ENCODE data around the gene TRIP4.
A peak's percentile ranks its signal among the peaks of the same experiment; 100 is the strongest.
"Not testable (repeated sequence)": the region's sequence is repeated elsewhere in the genome, so short reads cannot be mapped to it uniquely, and the experiment has no call there.

Gene TRIP4

DNA sequence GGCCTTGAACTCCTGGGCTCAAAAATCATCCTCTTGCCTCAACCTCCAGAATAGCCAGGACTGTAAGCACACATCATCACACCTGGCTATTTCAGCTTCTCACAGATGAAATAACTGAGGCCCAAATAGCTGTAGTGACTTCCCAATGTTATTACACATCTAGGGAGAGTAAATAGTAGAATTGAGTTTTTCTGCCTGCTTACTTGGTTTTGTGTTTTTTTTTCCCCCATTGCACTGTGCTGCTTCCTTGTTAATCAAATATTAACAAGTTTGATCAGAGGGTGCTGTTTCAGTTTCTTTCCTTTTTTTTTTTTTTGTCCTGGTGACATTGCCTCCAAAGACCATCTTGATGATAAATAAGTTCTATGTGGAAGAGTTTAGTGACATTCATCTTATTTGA lies 96.1 kb downstream of the TRIP4 start:
- DNase-seq (ENCODE audit: low spot score): no peak
- no peak for FAIRE-seq

DNA sequence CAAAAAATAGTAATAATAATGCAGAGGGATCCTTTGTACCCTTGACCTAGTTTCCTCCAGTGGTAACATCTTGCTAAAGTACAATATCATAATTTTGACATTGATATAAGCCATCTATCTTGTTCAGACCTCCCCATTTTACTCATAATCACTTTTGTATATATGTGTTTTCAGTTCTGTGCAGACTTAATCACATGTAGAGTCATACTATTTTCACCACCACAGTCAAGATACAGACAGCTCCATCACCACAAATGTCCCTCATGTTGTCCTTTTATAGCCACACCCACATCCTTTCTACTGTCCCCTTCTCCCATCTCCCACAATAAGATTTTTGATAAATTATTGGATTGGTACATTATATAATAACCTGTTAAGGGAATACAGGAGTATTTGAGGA lies 98.2 kb downstream of the TRIP4 start:
- DNase-seq (ENCODE audit: low spot score): no peak
- FAIRE-seq: no peak

DNA sequence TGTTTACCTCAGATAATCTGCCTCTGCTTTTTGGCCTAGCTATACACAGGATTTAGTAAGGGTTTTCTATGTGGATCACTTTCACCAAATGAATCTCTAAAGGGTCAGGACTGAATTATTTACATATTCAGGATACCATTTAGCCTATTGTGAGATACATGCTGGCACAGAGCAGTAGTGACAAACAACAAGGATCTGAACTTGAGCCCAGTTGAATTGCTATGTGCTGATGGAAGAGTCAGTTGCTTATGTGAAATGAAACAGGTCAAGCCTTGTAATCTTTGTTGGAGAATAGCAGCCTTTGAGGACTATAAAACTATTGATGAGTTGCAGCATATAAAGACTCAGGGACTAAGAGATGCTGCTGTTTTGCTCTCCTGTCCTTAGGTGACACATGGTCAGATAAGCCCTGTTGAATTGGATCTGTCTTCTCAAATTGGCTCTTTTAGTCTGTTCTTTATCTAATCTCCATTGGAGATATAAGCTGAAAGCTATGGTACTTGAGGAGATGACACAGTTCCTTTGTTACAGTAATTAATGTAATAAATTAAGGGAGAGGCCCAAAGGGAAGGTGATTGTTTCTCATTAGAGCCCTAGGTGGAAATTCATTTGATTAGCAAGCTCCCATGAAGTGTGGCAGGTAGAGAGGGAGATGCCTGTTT lies 103.1 kb downstream of the TRIP4 start:
- DNase-seq (ENCODE audit: low spot score) (no peak), FAIRE-seq (no peak)

DNA sequence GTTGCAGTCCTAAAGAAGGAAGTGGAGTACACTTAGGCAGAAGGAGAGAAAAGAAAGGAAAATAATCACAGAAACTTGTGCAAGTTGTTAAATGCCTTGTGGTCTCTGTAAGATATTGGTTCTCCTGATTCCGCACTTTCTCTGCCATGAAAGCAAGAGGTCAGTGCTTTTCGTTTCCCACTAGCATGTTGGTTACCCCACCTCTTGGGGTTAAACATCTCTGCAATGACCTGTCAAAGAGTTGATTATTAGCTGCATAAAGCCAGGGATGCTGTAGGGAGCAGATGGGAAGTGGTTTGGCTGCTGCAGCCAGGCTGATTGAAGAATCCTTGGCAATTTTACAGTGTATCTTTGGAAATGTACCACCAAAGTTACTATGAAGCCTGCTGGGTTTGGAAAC lies 106.0 kb downstream of the TRIP4 start:
- DNase-seq (ENCODE audit: low spot score) (no peak), FAIRE-seq (no peak)

DNA sequence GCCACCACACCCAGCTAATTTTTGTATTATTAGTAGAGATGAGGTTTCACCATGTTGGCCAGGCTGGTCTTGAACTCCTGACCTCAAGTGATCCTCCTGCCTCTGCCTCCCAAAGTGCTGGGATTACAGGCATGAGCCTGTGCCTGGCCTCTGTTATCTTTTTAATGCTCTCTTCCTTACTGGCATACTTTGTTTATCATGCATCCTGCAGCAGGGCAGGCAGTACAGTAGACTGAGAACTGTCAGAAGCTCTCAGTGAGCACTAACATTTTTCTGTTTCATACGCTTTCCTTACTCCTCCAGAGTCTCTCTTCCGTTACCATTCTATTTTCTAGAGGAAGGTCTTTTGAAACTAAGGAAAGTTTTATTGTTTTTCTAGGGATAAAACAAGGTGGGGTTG lies 108.3 kb downstream of the TRIP4 start:
- FAIRE-seq; DNase-seq (ENCODE audit: low spot score): not testable (repeated sequence)

DNA sequence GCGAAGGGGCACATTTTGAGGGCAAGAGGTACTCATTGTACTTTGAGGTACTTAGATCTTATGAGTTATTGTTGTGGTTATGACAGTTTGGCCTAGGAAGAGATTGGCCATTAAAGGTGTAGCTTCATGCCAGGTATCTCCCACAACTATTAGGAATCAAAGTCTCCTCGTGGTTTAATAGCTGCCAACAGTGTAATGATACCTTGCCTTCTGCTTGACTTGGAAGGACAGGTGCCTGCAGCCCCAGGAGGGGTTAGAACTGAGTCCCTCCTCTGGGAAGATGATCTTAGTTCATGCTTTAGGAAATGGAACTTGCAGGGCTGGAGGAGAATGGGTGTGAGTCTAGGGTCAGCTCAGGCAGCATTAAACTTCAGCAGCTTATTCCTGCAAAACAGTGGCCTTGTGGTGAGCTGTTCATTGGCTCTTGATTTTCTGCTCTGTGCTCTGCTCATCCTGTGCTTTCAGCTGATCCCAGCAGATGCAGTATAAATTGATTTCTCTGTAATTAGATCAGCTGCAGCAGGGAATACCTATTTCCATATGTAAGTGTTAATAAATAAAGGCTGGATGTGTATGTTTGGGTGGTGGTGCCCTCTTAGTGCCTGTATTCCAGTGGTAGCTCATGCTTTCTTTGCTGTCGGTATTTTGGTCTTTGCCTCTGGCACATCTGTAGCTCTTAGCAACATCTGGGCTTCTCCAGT lies 113.2 kb downstream of the TRIP4 start:
- peak; percentile 42 for FAIRE-seq

DNA sequence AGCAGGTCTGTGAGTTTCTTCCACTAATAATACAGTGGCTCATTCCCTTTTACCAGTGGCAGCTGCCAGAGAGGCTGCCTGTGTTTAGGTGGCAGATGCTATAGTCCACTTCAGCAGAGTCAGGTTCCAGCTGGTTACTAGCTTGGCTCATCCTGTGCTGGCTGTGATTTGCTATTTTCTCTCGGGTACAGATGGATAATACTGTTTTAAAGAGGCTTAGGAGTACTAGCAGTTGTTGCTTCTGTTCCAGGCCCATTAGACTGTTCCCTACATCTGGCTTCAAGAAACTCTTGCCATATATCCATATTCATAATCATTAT lies 113.7 kb downstream of the TRIP4 start:
- DNase-seq (ENCODE audit: low spot score) (no peak), FAIRE-seq (no peak)

More for the DNA sequence above, 113.2 kb downstream of the TRIP4 start:
- no peak for DNase-seq (ENCODE audit: low spot score)

DNA sequence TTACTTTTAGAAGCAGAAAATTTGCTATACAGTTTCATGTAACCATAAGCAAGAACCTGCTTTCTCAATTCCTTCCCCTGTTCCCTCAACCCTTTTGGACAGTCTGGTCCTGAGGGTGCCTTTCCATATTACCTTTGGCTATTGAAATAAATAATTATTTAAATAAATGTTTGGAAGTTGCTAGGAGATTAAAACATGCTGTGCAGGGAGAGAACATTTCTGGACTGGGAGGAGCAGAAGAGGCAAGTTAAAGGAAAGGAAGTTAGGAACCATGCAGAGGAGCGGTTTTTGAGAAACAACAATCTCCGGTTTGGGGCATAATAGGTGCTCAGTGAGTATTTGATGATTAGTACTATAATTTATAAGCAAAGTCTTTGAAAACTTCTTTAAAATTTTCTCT lies 114.5 kb downstream of the TRIP4 start:
- FAIRE-seq: no peak
- DNase-seq (ENCODE audit: low spot score): no peak

DNA sequence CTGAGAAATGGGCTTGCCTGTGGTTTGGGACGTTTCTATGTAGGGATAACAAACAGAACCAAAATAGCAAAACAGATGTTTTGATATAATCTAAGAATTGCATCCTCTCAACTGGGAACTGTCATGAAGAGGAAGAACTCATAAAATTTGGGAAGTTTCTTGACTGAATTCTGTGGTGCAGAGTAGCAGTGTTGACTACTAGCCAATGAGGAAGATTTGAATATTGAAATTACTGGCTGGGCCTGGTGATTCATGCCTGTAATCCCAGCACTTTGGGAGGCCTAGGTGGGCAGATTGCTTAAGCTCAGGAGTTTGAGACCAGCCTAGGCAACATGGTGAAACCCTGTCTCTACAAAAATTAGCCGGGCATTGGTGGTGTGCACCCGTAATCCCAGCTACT lies 114.9 kb downstream of the TRIP4 start:
- DNase-seq (ENCODE audit: low spot score) (no peak), FAIRE-seq (no peak)

DNA sequence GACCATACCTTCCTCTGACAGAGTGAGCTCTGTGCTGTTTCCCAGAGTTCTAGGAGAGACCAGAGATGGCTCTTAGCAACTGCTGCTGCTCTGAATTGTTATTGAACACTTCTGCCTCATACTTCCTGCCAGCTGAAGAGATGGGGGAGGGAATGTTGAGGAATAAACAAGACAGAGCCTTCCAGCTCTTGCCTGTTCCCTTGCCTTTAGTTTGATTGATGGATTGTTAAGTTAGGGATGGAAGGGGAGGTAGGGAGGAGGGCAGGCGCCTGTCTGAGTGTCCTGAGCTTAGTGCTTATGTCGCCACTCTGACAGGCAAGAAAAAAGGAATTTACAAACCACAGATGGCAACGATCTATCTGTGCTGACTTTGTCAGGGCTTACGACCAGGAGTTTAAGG lies 115.6 kb downstream of the TRIP4 start:
- no peak for FAIRE-seq
- DNase-seq (ENCODE audit: low spot score): no peak

DNA sequence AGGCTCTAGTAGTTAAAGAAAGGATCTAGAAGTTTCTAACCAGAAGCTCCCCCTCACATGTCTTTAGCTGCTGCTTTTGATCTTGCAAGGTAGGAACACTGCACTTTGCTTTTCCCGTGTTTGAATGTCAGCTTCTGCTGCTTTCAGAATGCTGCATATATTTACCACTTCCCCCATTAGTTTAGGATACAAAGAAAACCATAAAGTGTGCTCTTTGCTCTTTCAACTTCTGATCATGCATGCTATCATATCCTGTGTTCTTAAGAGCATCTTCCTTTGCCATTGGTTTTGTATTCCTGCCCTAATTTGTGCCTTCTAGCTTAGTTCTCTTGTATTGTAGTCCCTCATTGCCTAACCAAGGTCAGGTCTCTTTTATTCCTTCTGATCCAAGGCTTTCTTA lies 116.0 kb downstream of the TRIP4 start:
- FAIRE-seq (no peak), DNase-seq (ENCODE audit: low spot score) (no peak)
